Sigmoid colon (tissue), 7 donors: ENCODE results near the gene STKLD1. TPM values are rescaled to one million over a fixed set of nuclear protein-coding genes. Genes with fewer than 3 reads are reported as not detected.

Experiments used
- DNase-seq: peaks from one replicate; pipeline ENCODE4 v3.0.0-alpha.2; 2019
- H3K27ac ChIP-seq, 4 donors: fragments of 200-600 bp; sonication (generic); one replicate each; pipeline ENCODE4 v1.5.1; 2016 to 2019; ENCODE audit warnings: mild to moderate bottlenecking in 1 of 4
- H3K27me3 ChIP-seq, 3 donors: fragments of 200-600 bp; sonication (generic); one replicate each; pipeline ENCODE4 v1.5.1; 2019; ENCODE audit warnings: mild to moderate bottlenecking in 1 of 3
- H3K36me3 ChIP-seq, 4 donors: fragments of 200-600 bp; sonication (generic); one replicate each; pipeline ENCODE4 v1.5.1; 2016 to 2019
- H3K4me1 ChIP-seq, 4 donors: fragments of 200-600 bp; sonication (generic); one replicate each; pipeline ENCODE4 v1.5.1; 2017 to 2019
- H3K4me3 ChIP-seq, 4 donors: fragments of 200-600 bp; sonication (generic); one replicate each; pipeline ENCODE4 v1.5.1; 2017 to 2019; ENCODE audit warnings: mild to moderate bottlenecking in 2 of 4, moderate library complexity in 1 of 4
- H3K9me3 ChIP-seq, 4 donors: fragments of 200-600 bp in 3 of 4; sonication (generic) in 3 of 4; one replicate each; pipeline versions ENCODE4 v1.5.1 to v1.6.1; 2013 to 2019
- EP300 ChIP-seq, 4 donors: sonication (generic); formaldehyde crosslinking; IDR thresholded peaks; one replicate each; pipeline ENCODE4 v1.6.1; 2017; ENCODE audit warnings: antibody characterized with exemption in 4 of 4
- POLR2A ChIP-seq, 2 donors: fragments of 450-650 bp; IDR thresholded peaks; one replicate each; pipeline ENCODE4 v1.6.1; 2016; ENCODE audit warnings: antibody characterized with exemption in 2 of 2, mild to moderate bottlenecking in 2 of 2, moderate library complexity in 2 of 2
- POLR2AphosphoS5 ChIP-seq, 4 donors: sonication (generic); formaldehyde crosslinking; IDR thresholded peaks; one replicate each; pipeline ENCODE4 v1.6.1; 2017; ENCODE audit warnings: antibody characterized with exemption in 4 of 4
- WGBS, 2 donors: extraction: QIAGEN DNeasy Blood & Tissue Kit; methylation state at CpG; one replicate each; pipeline ENCODE4 v1.1.7; 2013; 5-methylcytosine and 5-hydroxymethylcytosine counted together
- intact Hi-C: fragments of 100-400 bp; cut with DNase I; formaldehyde crosslinking; loops from one replicate; pipeline ENCODE4 v1.15.1; 2023
- polyA plus RNA-seq, 3 donors: library from polyadenylated mRNA; stranded (reverse); fragments of 200-250 nt; gene quantifications; one replicate each; pipeline ENCODE4 v1.2.3, GENCODE V29; 2013
- total RNA-seq, 4 donors: library from RNA; depleted of rRNA; stranded (reverse); fragments of >200 nt; gene quantifications; one replicate each; pipeline ENCODE4 v1.1.0, GENCODE V29; 2016
- TF ChIP-seq, protein P1 (sequence below), 4 experiments: fragments of 450-650 bp in 3 of 4; fragments of 200-600 bp in 1 of 4; IDR thresholded peaks; one replicate each; pipeline ENCODE4 v1.5.1; 2016 to 2019; ENCODE audit warnings: antibody characterized with exemption in 4 of 4, mild to moderate bottlenecking in 3 of 4, moderate library complexity in 2 of 4
- donor health status: healthy with polysubstance abuse.
- donor health status: Bipolar disorder and iron deficiency.
- donor health status: healthy.

The STKLD1 gene
- total and polyA plus RNA-seq, 7 donors = 0.49 to 8.3 (median 1.5) TPM; not detected in 1

DNA sequence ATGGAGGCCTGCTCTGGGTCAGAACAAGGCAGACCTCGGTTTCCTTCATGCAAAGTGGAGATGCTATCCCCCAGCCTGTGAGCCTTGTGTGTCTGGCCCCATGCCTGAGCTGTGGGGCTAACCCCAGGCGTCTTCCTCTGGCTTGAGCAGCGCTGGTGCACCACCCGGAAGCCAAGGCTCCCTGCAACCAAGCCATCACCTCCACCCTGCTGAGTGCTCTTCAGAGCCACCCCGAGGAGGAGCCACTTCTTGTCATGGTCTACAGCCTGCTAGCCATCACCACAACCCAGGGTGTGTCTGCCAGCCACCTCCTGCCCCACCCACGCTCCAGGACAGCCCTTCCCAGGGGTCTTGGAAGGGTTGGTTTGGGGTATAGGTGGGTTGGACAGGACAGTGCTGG, 25.4 kb downstream of the STKLD1 start:
- Histone ChIP-seq H3K27ac (no peak overlapping the region), H3K9me3 (no peaks in the 10 kb centered on the region), H3K27me3 (peaks cover 0 to 1% (median 0%) of the 10 kb centered on the region in 3 donors), H3K4me1 (no peaks in the 10 kb centered on the region), H3K36me3 (peaks cover 3 to 27% (median 10%) of the 10 kb centered on the region in 4 donors), H3K4me3 (no peak overlapping the region)
- 76 to 88% methylated on average over 6 of the region's 6 CpGs for WGBS, 2 donors
- DNase-seq = no peak
- intact Hi-C loops = no loop called here
- TF ChIP-seq POLR2A (IDR thresholded peaks at IDR 0.05) = no peak
- no peak for TF ChIP-seq EP300 (IDR thresholded peaks at IDR 0.05)
- TF ChIP-seq, protein P1, sequence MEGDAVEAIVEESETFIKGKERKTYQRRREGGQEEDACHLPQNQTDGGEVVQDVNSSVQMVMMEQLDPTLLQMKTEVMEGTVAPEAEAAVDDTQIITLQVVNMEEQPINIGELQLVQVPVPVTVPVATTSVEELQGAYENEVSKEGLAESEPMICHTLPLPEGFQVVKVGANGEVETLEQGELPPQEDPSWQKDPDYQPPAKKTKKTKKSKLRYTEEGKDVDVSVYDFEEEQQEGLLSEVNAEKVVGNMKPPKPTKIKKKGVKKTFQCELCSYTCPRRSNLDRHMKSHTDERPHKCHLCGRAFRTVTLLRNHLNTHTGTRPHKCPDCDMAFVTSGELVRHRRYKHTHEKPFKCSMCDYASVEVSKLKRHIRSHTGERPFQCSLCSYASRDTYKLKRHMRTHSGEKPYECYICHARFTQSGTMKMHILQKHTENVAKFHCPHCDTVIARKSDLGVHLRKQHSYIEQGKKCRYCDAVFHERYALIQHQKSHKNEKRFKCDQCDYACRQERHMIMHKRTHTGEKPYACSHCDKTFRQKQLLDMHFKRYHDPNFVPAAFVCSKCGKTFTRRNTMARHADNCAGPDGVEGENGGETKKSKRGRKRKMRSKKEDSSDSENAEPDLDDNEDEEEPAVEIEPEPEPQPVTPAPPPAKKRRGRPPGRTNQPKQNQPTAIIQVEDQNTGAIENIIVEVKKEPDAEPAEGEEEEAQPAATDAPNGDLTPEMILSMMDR (IDR thresholded peaks at IDR 0.05) = no peak
- TF ChIP-seq POLR2AphosphoS5 (IDR thresholded peaks at IDR 0.05) = no peak

DNA sequence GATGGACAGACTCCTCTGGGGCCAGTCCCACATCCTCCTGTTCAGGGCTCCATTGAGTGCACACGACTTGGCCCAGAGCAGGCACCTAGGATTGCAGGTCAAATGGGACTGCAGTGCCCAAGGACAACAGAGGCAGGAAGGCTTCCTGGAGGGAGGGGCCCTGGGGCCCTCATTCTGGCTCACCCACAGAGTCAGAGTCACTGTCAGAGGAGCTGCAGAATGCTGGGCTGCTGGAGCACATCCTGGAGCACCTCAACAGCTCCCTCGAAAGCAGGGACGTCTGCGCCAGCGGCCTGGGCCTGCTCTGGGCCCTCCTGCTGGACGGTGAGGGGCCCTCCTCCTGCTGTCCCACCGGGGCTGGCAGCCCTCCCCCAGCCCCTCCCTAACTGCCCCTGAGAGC, 26.5 kb downstream of the STKLD1 start:
- WGBS, 2 donors = 79 to 80% methylated on average over 7 of the region's 7 CpGs
- no peak overlapping the region for H3K4me3 ChIP-seq
- DNase-seq = no peak
- H3K27ac ChIP-seq = no peak overlapping the region
- no peaks in the 10 kb centered on the region for H3K27me3 ChIP-seq
- intact Hi-C loops = no loop called here
- TF ChIP-seq POLR2AphosphoS5 (IDR thresholded peaks at IDR 0.05) (no peak), POLR2A (IDR thresholded peaks at IDR 0.05) (no peak), EP300 (IDR thresholded peaks at IDR 0.05) (no peak)
- TF ChIP-seq, protein P1 (IDR thresholded peaks at IDR 0.05) = no peak
- H3K9me3 ChIP-seq = no peaks in the 10 kb centered on the region
- peaks cover 4 to 38% (median 18%) of the 10 kb centered on the region in 4 donors for H3K36me3 ChIP-seq
- no peaks in the 10 kb centered on the region for H3K4me1 ChIP-seq

DNA sequence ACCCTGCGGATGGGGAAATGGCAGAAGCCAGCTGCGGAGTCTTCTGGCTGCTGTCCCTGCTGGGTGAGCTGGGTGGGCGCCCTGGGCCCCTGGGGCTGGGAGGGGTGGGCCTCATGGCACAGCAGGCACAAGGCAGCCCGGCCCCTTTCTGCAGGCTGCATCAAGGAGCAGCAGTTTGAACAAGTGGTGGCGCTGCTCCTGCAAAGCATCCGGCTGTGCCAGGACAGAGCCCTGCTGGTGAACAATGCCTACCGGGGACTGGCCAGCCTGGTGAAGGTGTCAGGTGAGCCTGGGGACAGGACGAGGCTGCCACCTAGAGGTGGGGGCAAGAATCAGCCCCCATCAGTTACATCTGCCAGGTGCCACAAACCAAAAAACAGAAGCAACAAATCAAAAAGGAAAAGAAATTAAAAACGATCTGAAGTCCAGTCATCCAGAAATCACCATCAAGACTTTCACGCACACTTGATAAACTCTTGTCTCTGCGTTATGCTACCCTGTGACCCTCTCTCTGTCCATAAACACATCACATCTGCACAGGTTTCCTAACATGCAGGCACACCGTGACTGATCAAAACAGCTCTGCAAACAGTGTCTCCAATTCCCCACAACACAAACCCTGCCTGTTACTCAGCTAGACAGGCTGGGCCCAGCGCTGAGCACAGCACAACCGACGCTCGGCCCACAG, 27.7 kb downstream of the STKLD1 start:
- TF ChIP-seq POLR2A (IDR thresholded peaks at IDR 0.05) (no peak), POLR2AphosphoS5 (IDR thresholded peaks at IDR 0.05) (no peak), EP300 (IDR thresholded peaks at IDR 0.05) (no peak)
- TF ChIP-seq, protein P1 (IDR thresholded peaks at IDR 0.05) = peak in 1 of 4 experiments; percentile 51

DNA sequence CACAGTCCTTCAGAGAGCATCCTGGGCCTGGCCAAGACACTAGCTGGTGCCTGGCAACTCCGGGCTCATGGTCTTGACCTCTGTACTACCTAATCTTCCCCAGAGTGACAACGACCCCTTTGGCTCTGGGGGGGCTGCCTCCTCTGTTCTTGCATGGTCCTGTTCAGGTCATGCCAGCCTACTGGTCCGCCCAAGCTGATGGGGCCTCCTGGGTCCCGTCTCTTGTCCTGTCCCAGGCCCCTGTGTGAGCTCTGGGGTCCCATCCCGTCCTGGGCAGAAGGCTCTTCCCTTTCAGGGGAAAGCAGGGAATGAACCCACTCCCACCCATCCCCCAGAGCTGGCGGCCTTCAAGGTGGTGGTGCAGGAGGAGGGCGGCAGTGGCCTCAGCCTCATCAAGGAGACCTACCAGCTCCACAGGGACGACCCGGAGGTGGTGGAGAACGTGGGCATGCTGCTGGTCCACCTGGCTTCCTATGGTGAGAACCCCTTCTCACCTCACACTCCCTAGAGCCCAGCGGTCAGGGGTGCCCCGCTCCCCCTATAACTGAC, 28.4 kb downstream of the STKLD1 start:
- DNase-seq = no peak
- intact Hi-C loops = no loop called here
- TF ChIP-seq, protein P1 (IDR thresholded peaks at IDR 0.05) = no peak
- TF ChIP-seq POLR2AphosphoS5 (IDR thresholded peaks at IDR 0.05) (no peak), EP300 (IDR thresholded peaks at IDR 0.05) (no peak), POLR2A (IDR thresholded peaks at IDR 0.05) (no peak)
- H3K4me3 ChIP-seq = no peak overlapping the region
- H3K9me3 ChIP-seq = no peaks in the 10 kb centered on the region
- H3K36me3 ChIP-seq = peaks cover 4 to 57% (median 22%) of the 10 kb centered on the region in 4 donors
- no peak overlapping the region for H3K27ac ChIP-seq
- no peaks in the 10 kb centered on the region for H3K4me1 ChIP-seq
- H3K27me3 ChIP-seq = no peaks in the 10 kb centered on the region
- whole genome bisulfite sequencing, 2 donors = 85 to 91% methylated on average over 12 of the region's 12 CpGs

More for the DNA sequence above, 27.7 kb downstream of the STKLD1 start:
- H3K27ac ChIP-seq = no peak overlapping the region
- H3K27me3 ChIP-seq = no peaks in the 10 kb centered on the region
- H3K4me3 ChIP-seq = no peak overlapping the region
- H3K4me1 ChIP-seq = no peaks in the 10 kb centered on the region
- no peak for DNase-seq
- intact Hi-C loops = no loop called here
- H3K9me3 ChIP-seq = no peaks in the 10 kb centered on the region
- peaks cover 4 to 50% (median 20%) of the 10 kb centered on the region in 4 donors for H3K36me3 ChIP-seq
- WGBS, 2 donors = 66 to 80% methylated on average over 16 of the region's 16 CpGs
